ENCODE results near the gene SEC16B.

Gene SEC16B

DNA sequence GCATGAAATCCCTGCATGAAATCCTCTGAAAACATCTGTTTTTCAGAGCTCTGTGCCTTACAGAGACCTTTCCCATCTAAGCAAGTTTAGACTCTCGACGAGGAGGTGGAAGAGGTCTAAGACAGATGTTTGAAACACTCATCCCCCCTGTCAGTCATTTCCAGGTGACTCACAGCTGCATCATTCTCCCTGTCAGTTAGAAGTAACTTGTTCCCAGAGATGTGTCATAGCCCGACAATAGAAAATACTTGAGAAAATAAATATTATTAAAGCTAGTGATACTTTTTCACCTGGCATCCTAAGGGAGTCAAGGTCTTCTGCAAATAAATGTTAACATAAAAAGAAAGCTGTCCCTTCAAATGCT, 41.6 kb upstream of the SEC16B start:
- no peaks in the 10 kb centered on the region for H3K4me1 ChIP-seq (ENCODE audit: control insufficient read depth, insufficient read depth, low read length)
- POLR2A ChIA-PET = no interaction called here
- H3K27ac ChIP-seq (ENCODE audit: extremely low read depth, low read depth, low read length) = no peak overlapping the region
- H3K36me3 ChIP-seq (ENCODE audit: control insufficient read depth in 2 of 2, insufficient read depth in 1 of 2, low read length in 2 of 2) = no peaks in the 10 kb centered on the region
- CTCF ChIA-PET = interaction anchor here (0.6 kb wide), 1 partner anchor 542 kb away, joined by 5 read pairs; no protein-coding TSS in a partner anchor
- H3K9me3 ChIP-seq (ENCODE audit: control insufficient read depth, insufficient read depth, low read depth, low read length) = no peaks in the 10 kb centered on the region
- no peak overlapping the region for H3K4me3 ChIP-seq (ENCODE audit: low read depth, low read length)
- TF ChIP-seq SP3 (tag by site-specific recombination; IDR thresholded peaks at IDR 0.05) (no peak), ZXDB (tag by site-specific recombination; IDR thresholded peaks at IDR 0.05) (no peak), ZNF248 (tag by site-specific recombination; IDR thresholded peaks at IDR 0.05) (no peak), ZNF433 (tag by site-specific recombination; IDR thresholded peaks at IDR 0.05; ENCODE audit: low read depth) (no peak), ZNF518A (tag by site-specific recombination; conservative IDR thresholded peaks at IDR 0.05; ENCODE audit: low read depth) (no peak), ZNF266 (tag by site-specific recombination; IDR thresholded peaks at IDR 0.05; ENCODE audit: low read depth) (no peak), SCRT1 (tag by site-specific recombination; IDR thresholded peaks at IDR 0.05; ENCODE audit: borderline replicate concordance) (no peak), ZNF324 (tag by site-specific recombination; IDR thresholded peaks at IDR 0.05) (no peak), ZNF155 (tag by site-specific recombination; IDR thresholded peaks at IDR 0.05) (no peak), YY2 (tag by site-specific recombination; IDR thresholded peaks at IDR 0.05) (no peak), ZNF600 (tag by site-specific recombination; IDR thresholded peaks at IDR 0.05) (no peak), ZNF747 (tag by site-specific recombination; IDR thresholded peaks at IDR 0.05) (no peak), HOXA7 (CRISPR knock-in tag; IDR thresholded peaks at IDR 0.05; ENCODE audit: borderline replicate concordance) (no peak), ZNF621 (tag by site-specific recombination; IDR thresholded peaks at IDR 0.05) (no peak), ZNF23 (tag by site-specific recombination; IDR thresholded peaks at IDR 0.05; ENCODE audit: borderline replicate concordance) (no peak)
- TF ChIP-seq, protein P1, sequence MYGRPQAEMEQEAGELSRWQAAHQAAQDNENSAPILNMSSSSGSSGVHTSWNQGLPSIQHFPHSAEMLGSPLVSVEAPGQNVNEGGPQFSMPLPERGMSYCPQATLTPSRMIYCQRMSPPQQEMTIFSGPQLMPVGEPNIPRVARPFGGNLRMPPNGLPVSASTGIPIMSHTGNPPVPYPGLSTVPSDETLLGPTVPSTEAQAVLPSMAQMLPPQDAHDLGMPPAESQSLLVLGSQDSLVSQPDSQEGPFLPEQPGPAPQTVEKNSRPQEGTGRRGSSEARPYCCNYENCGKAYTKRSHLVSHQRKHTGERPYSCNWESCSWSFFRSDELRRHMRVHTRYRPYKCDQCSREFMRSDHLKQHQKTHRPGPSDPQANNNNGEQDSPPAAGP (tag by site-specific recombination; IDR thresholded peaks at IDR 0.05) = no peak
- TF ChIP-seq, protein P2, sequence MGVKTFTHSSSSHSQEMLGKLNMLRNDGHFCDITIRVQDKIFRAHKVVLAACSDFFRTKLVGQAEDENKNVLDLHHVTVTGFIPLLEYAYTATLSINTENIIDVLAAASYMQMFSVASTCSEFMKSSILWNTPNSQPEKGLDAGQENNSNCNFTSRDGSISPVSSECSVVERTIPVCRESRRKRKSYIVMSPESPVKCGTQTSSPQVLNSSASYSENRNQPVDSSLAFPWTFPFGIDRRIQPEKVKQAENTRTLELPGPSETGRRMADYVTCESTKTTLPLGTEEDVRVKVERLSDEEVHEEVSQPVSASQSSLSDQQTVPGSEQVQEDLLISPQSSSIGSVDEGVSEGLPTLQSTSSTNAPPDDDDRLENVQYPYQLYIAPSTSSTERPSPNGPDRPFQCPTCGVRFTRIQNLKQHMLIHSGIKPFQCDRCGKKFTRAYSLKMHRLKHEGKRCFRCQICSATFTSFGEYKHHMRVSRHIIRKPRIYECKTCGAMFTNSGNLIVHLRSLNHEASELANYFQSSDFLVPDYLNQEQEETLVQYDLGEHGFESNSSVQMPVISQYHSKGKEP (tag by site-specific recombination; IDR thresholded peaks at IDR 0.05) = no peak
- TF ChIP-seq, protein P3, sequence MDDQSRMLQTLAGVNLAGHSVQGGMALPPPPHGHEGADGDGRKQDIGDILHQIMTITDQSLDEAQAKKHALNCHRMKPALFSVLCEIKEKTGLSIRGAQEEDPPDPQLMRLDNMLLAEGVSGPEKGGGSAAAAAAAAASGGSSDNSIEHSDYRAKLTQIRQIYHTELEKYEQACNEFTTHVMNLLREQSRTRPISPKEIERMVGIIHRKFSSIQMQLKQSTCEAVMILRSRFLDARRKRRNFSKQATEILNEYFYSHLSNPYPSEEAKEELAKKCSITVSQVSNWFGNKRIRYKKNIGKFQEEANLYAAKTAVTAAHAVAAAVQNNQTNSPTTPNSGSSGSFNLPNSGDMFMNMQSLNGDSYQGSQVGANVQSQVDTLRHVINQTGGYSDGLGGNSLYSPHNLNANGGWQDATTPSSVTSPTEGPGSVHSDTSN (CRISPR knock-in tag; IDR thresholded peaks at IDR 0.05) = no peak

Measured in HEK293 (cell line).